HUDEP-2 (cell line): Measurements from ENCODE around the gene IGFBP3.
A peak's percentile ranks its signal among the peaks of the same experiment; 100 is the strongest.

Experiments used
- DNase-seq, 76 experiments: peaks; one replicate each; lab custom pipeline; 2025; ENCODE audit not compliant: unreplicated experiment in 76 of 76; lab: John Stamatoyannopoulos, UW

Gene IGFBP3

DNA sequence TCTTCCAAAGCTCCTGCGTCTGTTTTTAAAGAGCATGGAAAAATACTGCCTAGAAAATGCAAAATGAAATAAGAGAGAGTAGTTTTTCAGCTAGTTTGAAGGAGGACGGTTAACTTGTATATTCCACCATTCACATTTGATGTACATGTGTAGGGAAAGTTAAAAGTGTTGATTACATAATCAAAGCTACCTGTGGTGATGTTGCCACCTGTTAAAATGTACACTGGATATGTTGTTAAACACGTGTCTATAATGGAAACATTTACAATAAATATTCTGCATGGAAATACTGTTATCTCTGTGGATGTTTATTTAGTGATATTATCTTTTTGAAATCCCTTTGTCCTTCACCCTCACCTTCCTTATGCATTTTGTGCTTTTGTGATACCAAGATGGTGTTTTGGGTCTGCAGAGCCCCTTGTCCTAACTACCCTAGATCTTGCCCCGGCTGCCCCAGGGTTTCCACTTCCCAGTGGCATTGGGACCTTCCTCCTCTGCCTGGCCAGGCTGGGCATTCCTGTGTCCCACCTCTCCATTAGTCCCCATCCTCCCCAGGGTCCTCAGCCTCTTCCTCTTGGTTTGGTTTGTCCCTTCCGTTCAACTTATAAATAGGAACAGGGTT is 27.6 kb downstream of the IGFBP3 start:
- no peak for DNase-seq

GRCh38 chr7:45892407-45893035 is 28.6 kb downstream of the IGFBP3 start:
- no peak for DNase-seq

GRCh38 chr7:45891462-45892402 is 29.3 kb downstream of the IGFBP3 start:
- DNase-seq: no peak

GRCh38 chr7:45890902-45891461 is 30.1 kb downstream of the IGFBP3 start:
- DNase-seq: peak in 10 of 76 experiments; percentile 1 to 25 (median 5)

- DNase-seq: no peak
Observed at GRCh38 chr7:45890125-45890901, 30.8 kb downstream of the IGFBP3 start.

DNA sequence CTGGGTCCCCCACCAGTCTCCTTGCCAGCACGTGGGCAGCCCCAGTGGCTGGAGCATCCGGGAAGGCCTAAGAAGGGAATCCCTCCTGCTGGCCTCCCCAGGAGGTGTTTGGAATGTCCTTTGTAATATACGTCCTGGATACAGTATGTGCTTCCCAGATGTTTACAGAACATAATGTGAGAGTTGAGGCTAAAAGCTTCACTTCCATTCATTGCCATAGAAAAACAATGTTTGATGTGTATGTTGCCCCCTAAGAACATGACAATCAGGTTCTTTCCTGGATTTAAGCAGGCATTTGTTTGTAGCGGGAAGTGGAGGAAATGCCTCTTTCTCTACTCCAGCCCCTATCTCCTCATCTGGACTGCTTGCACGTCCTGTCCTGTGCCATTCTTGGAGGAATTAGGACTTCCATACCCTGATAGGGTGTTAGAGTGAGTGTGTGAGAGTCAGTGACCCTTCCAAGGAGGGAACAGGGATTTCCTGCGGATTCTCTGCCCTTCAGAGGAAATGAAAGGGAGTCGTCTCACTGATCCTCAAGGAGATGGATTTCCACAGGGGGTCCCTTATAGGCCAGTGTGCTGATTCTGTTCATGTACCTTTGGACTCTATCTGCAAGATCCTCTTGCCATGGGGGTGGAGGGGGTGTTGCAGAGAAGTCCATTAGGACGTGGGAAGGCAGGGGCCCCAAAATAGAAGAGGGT is 31.6 kb downstream of the IGFBP3 start:
- DNase-seq: no peak

- no peak for DNase-seq
Observed at GRCh38 chr7:45888993-45889366, 32.1 kb downstream of the IGFBP3 start.

- DNase-seq: no peak
Observed at GRCh38 chr7:45888185-45888992, 32.7 kb downstream of the IGFBP3 start, which contains the start of gene IGFBP1. Gene IGFBP1 (plus strand): TSS chr7:45888488. CDS start chr7:45888653, 165 bp downstream.

GRCh38 chr7:45886931-45887667 is 34.0 kb downstream of the IGFBP3 start:
- no peak for DNase-seq

DNA sequence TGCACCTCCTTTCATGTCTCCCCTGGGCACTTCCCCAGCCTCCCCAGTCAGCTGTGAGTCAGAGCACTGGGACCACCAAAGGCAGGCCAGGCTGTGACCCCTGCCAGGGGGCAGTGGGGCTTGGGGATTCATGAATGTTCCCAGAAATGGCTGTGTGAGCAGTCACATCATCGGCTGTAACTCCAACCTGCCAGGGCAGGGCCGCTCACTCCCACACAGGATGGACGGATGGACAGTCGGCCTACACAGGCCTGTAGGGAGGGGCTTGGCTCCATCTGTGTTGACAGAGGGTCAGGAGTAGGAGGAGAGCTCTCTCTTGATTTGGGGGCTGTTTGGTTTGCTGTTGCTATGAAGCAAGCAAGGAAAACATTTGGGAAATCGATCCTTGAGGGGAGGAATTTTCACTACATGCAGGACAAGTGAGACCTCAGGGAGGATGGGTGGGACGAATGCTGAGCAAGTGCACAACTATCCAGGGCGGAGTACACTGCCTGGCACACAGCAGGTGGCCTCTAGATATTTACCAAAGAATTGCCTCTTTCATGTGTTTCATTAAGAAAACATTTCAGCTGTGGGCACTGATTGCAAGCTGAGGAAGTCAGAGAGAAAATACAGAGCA is 35.7 kb downstream of the IGFBP3 start:
- no peak for DNase-seq

DNA sequence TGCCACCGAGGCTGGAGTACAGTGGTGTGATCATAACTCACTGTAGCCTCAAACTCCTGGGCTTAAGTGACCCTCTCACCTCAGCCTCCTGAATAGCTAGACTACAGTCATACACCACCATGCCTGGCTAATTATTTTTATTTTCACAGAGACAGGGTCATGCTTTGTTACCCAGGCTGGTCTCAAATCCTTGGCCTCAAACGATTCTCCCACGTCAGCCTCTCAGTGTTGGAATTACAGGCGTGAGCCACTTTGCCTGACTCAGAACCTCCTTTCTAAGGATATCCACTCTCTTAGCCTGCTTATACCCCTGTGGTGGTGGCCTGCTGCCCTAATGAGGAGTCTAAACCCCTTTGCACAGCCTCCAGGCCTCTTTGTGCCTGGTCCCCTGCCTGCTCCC is 36.9 kb downstream of the IGFBP3 start:
- no peak for DNase-seq

- DNase-seq: no peak
Observed at GRCh38 chr7:45882465-45882810, 38.6 kb downstream of the IGFBP3 start.

DNA sequence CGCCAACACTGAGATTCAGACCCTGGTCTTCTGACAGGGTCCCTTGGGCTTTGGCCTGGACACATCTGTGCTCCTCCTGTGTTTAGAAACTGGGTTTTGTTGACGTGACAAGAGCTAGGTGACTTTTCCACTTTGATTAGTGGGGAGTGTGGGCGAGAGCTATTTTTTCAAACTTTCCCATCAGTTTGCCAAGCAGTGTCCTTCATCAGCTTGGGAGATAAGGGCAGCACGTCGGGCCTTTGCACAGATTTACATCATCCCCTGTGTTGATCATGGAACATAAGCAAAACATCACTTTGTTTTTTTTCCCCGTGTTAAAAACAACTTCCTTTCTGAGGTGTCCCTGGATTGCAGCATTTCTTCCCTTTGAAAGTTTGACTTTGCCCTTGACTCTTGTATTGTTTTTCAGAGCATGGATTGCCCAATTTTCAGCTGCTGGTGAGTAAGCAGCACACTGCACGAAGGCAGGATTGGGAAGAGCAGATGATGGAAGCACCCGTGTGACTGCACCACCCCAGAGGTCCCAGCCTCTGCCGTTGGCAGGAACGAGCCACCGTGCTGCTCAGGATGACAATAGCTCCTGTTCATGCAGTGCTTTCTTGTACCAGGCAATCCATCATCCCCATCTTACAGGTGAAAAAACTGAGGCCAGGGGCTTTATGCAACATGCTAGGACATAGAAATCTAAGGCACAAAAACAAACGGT is 39.2 kb downstream of the IGFBP3 start:
- no peak for DNase-seq

DNA sequence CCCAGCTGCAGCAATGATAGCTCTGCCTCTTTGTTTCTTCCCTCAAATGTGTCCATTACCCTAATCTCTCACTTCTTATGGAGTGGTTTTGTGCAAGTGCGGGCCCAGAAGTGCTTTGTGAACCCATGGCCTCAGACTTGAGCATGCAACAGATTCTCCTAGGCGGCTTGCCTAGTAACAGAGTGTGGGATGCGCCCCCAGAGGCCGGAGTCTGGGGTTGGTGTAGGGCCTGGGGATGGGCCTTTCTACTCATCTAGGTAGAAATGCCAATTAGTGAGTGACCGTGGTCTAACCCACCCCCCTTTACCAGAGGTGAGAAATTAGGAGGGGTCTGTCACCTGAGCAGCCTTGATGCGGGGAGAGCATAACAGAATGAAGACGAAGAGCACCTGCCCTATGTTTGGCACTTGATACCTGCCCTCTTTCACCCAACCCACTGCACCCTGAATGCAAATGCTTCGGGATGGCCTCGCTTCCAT is 39.8 kb downstream of the IGFBP3 start:
- DNase-seq: no peak

GRCh38 chr7:45880433-45880860 is 40.6 kb downstream of the IGFBP3 start:
- DNase-seq: no peak

- DNase-seq: no peak
Observed at GRCh38 chr7:45878457-45879144, 42.5 kb downstream of the IGFBP3 start.

- DNase-seq: no peak
Observed at GRCh38 chr7:45876519-45876918, 44.6 kb downstream of the IGFBP3 start.
